ENCODE results near the gene MRM2. TPM values are rescaled to one million over a fixed set of nuclear protein-coding genes. Genes with fewer than 3 reads are reported as not detected.

The MRM2 gene
- total RNA-seq, 1 experiment from 2014 or later: 32.1 TPM

GRCh38 chr7:2199528-2199927 is 42.5 kb downstream of the MRM2 start:
- no TSS peak for BruUV-seq (replicated peaks)
- DNase-seq (ENCODE audit: unreplicated experiment): no peak
- Mint-ChIP-seq H3K9me3 (ENCODE audit: unreplicated experiment) (no peaks in the 10 kb centered on the region), H3K4me3 (ENCODE audit: unreplicated experiment) (no peak overlapping the region), H3K27ac (ENCODE audit: low read depth, unreplicated experiment) (no peak overlapping the region), H3K27me3 (ENCODE audit: insufficient read depth, unreplicated experiment) (no peaks in the 10 kb centered on the region), H3K36me3 (ENCODE audit: insufficient read depth, unreplicated experiment) (peaks cover 16% of the 10 kb centered on the region), H3K4me1 (ENCODE audit: insufficient read depth, unreplicated experiment) (no peaks in the 10 kb centered on the region)
- intact Hi-C loops (cut with micrococcal nuclease): loop anchor here (10.0 kb wide), 1 partner anchor 625 kb away; the partner anchor contains the start of gene PSMG3
- POLR2A ChIA-PET: no interaction called here
- CTCF ChIA-PET: no interaction called here
- TF ChIP-seq CTCF (IDR thresholded peaks at IDR 0.05; ENCODE audit: unreplicated experiment): no peak

- H3K9me3 Mint-ChIP-seq (ENCODE audit: unreplicated experiment): no peaks in the 10 kb centered on the region
- intact Hi-C loops (cut with micrococcal nuclease): loop anchor here (10.0 kb wide), 1 partner anchor 624 kb away; the partner anchor contains the start of gene PSMG3
- no peak for DNase-seq (ENCODE audit: unreplicated experiment)
- POLR2A ChIA-PET: no interaction called here
- no peak overlapping the region for H3K4me3 Mint-ChIP-seq (ENCODE audit: unreplicated experiment)
- no peak overlapping the region for H3K27ac Mint-ChIP-seq (ENCODE audit: low read depth, unreplicated experiment)
- CTCF ChIA-PET: no interaction called here
- no peaks in the 10 kb centered on the region for H3K4me1 Mint-ChIP-seq (ENCODE audit: insufficient read depth, unreplicated experiment)
- peaks cover 22% of the 10 kb centered on the region for H3K36me3 Mint-ChIP-seq (ENCODE audit: insufficient read depth, unreplicated experiment)
- H3K27me3 Mint-ChIP-seq (ENCODE audit: insufficient read depth, unreplicated experiment): no peaks in the 10 kb centered on the region
- BruUV-seq (replicated peaks): no TSS peak
- TF ChIP-seq CTCF (IDR thresholded peaks at IDR 0.05; ENCODE audit: unreplicated experiment): no peak
Observed at GRCh38 chr7:2198760-2199159, 43.2 kb downstream of the MRM2 start.

- CTCF ChIA-PET: no interaction called here
- DNase-seq (ENCODE audit: unreplicated experiment): peak; percentile 8
- POLR2A ChIA-PET: no interaction called here
- Mint-ChIP-seq H3K36me3 (ENCODE audit: insufficient read depth, unreplicated experiment) (peaks cover 24% of the 10 kb centered on the region), H3K4me3 (ENCODE audit: unreplicated experiment) (no peak overlapping the region), H3K27ac (ENCODE audit: low read depth, unreplicated experiment) (no peak overlapping the region), H3K4me1 (ENCODE audit: insufficient read depth, unreplicated experiment) (no peaks in the 10 kb centered on the region), H3K9me3 (ENCODE audit: unreplicated experiment) (no peaks in the 10 kb centered on the region), H3K27me3 (ENCODE audit: insufficient read depth, unreplicated experiment) (no peaks in the 10 kb centered on the region)
- intact Hi-C loops (cut with micrococcal nuclease): loop anchor here (10.0 kb wide), 1 partner anchor 623 kb away; the partner anchor contains the start of gene PSMG3
- BruUV-seq (replicated peaks): no TSS peak
- TF ChIP-seq CTCF (IDR thresholded peaks at IDR 0.05; ENCODE audit: unreplicated experiment): no peak
Observed at GRCh38 chr7:2198206-2198605, 43.8 kb downstream of the MRM2 start.

- no peaks in the 10 kb centered on the region for H3K4me1 Mint-ChIP-seq (ENCODE audit: insufficient read depth, unreplicated experiment)
- POLR2A ChIA-PET: no interaction called here
- intact Hi-C loops (cut with micrococcal nuclease): loop anchor here (10.0 kb wide), 1 partner anchor 623 kb away; the partner anchor contains the start of gene PSMG3
- BruUV-seq (replicated peaks): no TSS peak
- H3K9me3 Mint-ChIP-seq (ENCODE audit: unreplicated experiment): no peaks in the 10 kb centered on the region
- no peak for TF ChIP-seq CTCF (IDR thresholded peaks at IDR 0.05; ENCODE audit: unreplicated experiment)
- H3K27ac Mint-ChIP-seq (ENCODE audit: low read depth, unreplicated experiment): no peak overlapping the region
- DNase-seq (ENCODE audit: unreplicated experiment): no peak
- peaks cover 26% of the 10 kb centered on the region for H3K36me3 Mint-ChIP-seq (ENCODE audit: insufficient read depth, unreplicated experiment)
- H3K4me3 Mint-ChIP-seq (ENCODE audit: unreplicated experiment): no peak overlapping the region
- CTCF ChIA-PET: interaction anchor here (1.2 kb wide), 1 partner anchor 28 kb away, joined by 3 read pairs; no protein-coding TSS in a partner anchor
- H3K27me3 Mint-ChIP-seq (ENCODE audit: insufficient read depth, unreplicated experiment): no peaks in the 10 kb centered on the region
Observed at GRCh38 chr7:2197436-2198155, 44.4 kb downstream of the MRM2 start.

All from MCF 10A (cell line).